A549 (cell line): ENCODE data around the gene RMND5A. TPM values are rescaled to one million over a fixed set of nuclear protein-coding genes. Genes with fewer than 3 reads are reported as not detected.

Experiments used
- ATAC-seq, 2 experiments: fragments of 200-7000 bp in 1 of 2; fragments of >200 bp in 1 of 2; cut with Nextera tagmentation in 1 of 2; cut with Tn5 transposase in 1 of 2; 3 replicates each; pipeline versions ENCODE4 v1.8.0 to v1.9.1; 2018 to 2020; ENCODE audit warnings: mild to moderate bottlenecking in 1 of 2, moderate library complexity in 1 of 2
- CTCF ChIA-PET: fragments of 300-600 bp; sonication (Branson Sonifier 250); formaldehyde crosslinking; extraction: SDS; loops from one replicate; lab custom pipeline; 2021; ENCODE audit warnings: antibody characterized with exemption, inconsistent platforms; lab: Yijun Ruan, JAX
- POLR2A ChIA-PET: fragments of 350-600 bp; formaldehyde crosslinking; extraction: SDS; loops from one replicate; lab custom pipeline; 2021; ENCODE audit warnings: antibody characterized with exemption, inconsistent platforms; lab: Yijun Ruan, JAX
- DNase-seq, 2 experiments: peaks; one replicate each; pipeline versions ENCODE4 v3.0.0 to v3.0.0-alpha.2; 2011 to 2016; ENCODE audit warnings: low read depth in 1 of 2, low spot score in 1 of 2
- FAIRE-seq: peaks from 2 replicates; lab custom pipeline; 2011; peaks lifted over from hg19 to GRCh38; lab: Jason Lieb, UNC
- H3K27ac ChIP-seq, 2 experiments: fragments of >200 bp; sonication (Bioruptor Twin); formaldehyde crosslinking; 3 replicates each; pipeline ENCODE4 v1.5.1; 2016 to 2017
- H3K4me1 ChIP-seq: fragments of >200 bp; sonication (Bioruptor Twin); formaldehyde crosslinking; 3 replicates; pipeline ENCODE4 v1.6.1; 2016
- H3K4me2 ChIP-seq: fragments of >200 bp; sonication (Bioruptor Twin); formaldehyde crosslinking; 3 replicates; pipeline ENCODE4 v1.6.1; 2016
- H3K4me3 ChIP-seq: fragments of >200 bp; sonication (Bioruptor Twin); formaldehyde crosslinking; 3 replicates; pipeline ENCODE4 v1.5.1; 2016
- H3K9me3 ChIP-seq: fragments of >200 bp; sonication (Bioruptor Twin); formaldehyde crosslinking; 3 replicates; pipeline ENCODE4 v1.6.1; 2016
- BCL3 ChIP-seq: fragments of >200 bp; sonication (Bioruptor Twin); formaldehyde crosslinking; IDR thresholded peaks from 3 replicates; pipeline ENCODE4 v1.6.1; 2016
- BHLHE40 ChIP-seq: IDR thresholded peaks from 2 replicates; pipeline ENCODE4 v1.6.1; 2012; ENCODE audit warnings: low read depth, low read length, inconsistent platforms
- CBX2 ChIP-seq: fragments of 200-600 bp; sonication (generic); IDR thresholded peaks from 2 replicates; pipeline ENCODE4 v1.6.1; 2016; ENCODE audit warnings: low read depth, mild to moderate bottlenecking, borderline replicate concordance
- CBX8 ChIP-seq: fragments of 200-600 bp; sonication (generic); IDR thresholded peaks from 2 replicates; pipeline ENCODE4 v1.6.1; 2016
- CEBPB ChIP-seq, 2 experiments: fragments of >200 bp in 1 of 2; sonication (Bioruptor Twin) in 1 of 2; formaldehyde crosslinking in 1 of 2; IDR thresholded peaks; 2 replicates each; pipeline ENCODE4 v1.6.1; 2012 to 2016
- EHF ChIP-seq: fragments of 250-450 bp; sonication (Bioruptor Pico); IDR thresholded peaks from 2 replicates; pipeline ENCODE4 v1.5.0; 2020; ENCODE audit warnings: mild to moderate bottlenecking
- ESRRA ChIP-seq: fragments of 150-350 bp; IDR thresholded peaks from 2 replicates; pipeline ENCODE4 v1.6.1; 2014; ENCODE audit warnings: mild to moderate bottlenecking, low read length, borderline replicate concordance
- FOSB ChIP-seq: fragments of 250-450 bp; sonication (Bioruptor Pico); IDR thresholded peaks from 2 replicates; pipeline ENCODE4 v1.5.0; 2020; ENCODE audit warnings: mild to moderate bottlenecking, moderate library complexity
- FOSL2 ChIP-seq, 2 experiments: fragments of 450-650 bp in 1 of 2; fragments of >200 bp in 1 of 2; sonication (Bioruptor Twin) in 1 of 2; formaldehyde crosslinking; IDR thresholded peaks; 2 replicates each; pipeline versions ENCODE4 v1.5.0 to v1.6.1; 2016 to 2020; ENCODE audit warnings: mild to moderate bottlenecking in 1 of 2, moderate library complexity in 1 of 2
- FOXS1 ChIP-seq: fragments of 250-450 bp; sonication (Bioruptor Pico); IDR thresholded peaks from 2 replicates; pipeline ENCODE4 v1.5.0; 2020; ENCODE audit warnings: mild to moderate bottlenecking, moderate library complexity
- JUNB ChIP-seq: fragments of >200 bp; sonication (Bioruptor Twin); formaldehyde crosslinking; IDR thresholded peaks from 2 replicates; pipeline ENCODE4 v1.6.1; 2016
- KDM5A ChIP-seq: fragments of 200-600 bp; sonication (generic); IDR thresholded peaks from 2 replicates; pipeline ENCODE4 v1.6.1; 2016; ENCODE audit warnings: antibody characterized with exemption, mild to moderate bottlenecking
- NFE2L2 ChIP-seq: fragments of 150-350 bp; conservative IDR thresholded peaks from 2 replicates; pipeline ENCODE4 v1.6.1; 2014; ENCODE audit warnings: low read length
- PHF8 ChIP-seq: fragments of 200-600 bp; sonication (generic); IDR thresholded peaks from 2 replicates; pipeline ENCODE4 v1.6.1; 2016; ENCODE audit warnings: low read depth, mild to moderate bottlenecking, antibody characterized with exemption, moderate library complexity, borderline replicate concordance
- POLR2AphosphoS2 ChIP-seq: conservative IDR thresholded peaks from 2 replicates; pipeline ENCODE4 v1.6.1; 2012; ENCODE audit warnings: low read length, improper control_type of control experiment, inconsistent platforms
- TP53 ChIP-seq: fragments of 250-450 bp; sonication (Bioruptor Pico); IDR thresholded peaks from 2 replicates; pipeline ENCODE4 v1.5.0; 2021; ENCODE audit warnings: mild to moderate bottlenecking, moderate library complexity
- ZC3H11A ChIP-seq: fragments of 450-650 bp; IDR thresholded peaks from 2 replicates; pipeline ENCODE4 v1.6.1; 2014; ENCODE audit warnings: antibody characterized with exemption, mild to moderate bottlenecking
- ZNF302 ChIP-seq: fragments of 250-450 bp; sonication (Bioruptor Pico); IDR thresholded peaks from 2 replicates; pipeline ENCODE4 v1.9.0; 2021; ENCODE audit warnings: inconsistent platforms, mild to moderate bottlenecking, moderate library complexity
- ZSCAN20 ChIP-seq: fragments of 250-450 bp; sonication (Bioruptor Pico); IDR thresholded peaks from 2 replicates; pipeline ENCODE4 v1.8.0; 2022; ENCODE audit warnings: mild to moderate bottlenecking, moderate library complexity
- WGBS: methylation state at CpG from one replicate; pipeline ENCODE4 v1.1.6; 2017; ENCODE audit errors: missing lambda C conversion rate; 5-methylcytosine and 5-hydroxymethylcytosine counted together
- polyA plus RNA-seq, 4 experiments: library from polyadenylated mRNA; depleted of rRNA in 3 of 4; stranded (reverse); fragments of >200 nt; fragmentation: RNase III in 1 of 4; extraction: RNeasy Plus Mini Kit Qiagen cat#74134 plus additional on column Dnase treatment in 1 of 4; gene quantifications; 2 replicates in 3 of 4; 3 replicates in 1 of 4; pipeline ENCODE4 v1.2.3, GENCODE V29; 2011 to 2017
- TF ChIP-seq, protein P1 (sequence below): fragments of 250-450 bp; sonication (Bioruptor Pico); IDR thresholded peaks from 2 replicates; pipeline ENCODE4 v1.5.0; 2020; ENCODE audit warnings: low read depth, mild to moderate bottlenecking, moderate library complexity
- TF ChIP-seq, protein P2 (sequence below): IDR thresholded peaks from 2 replicates; pipeline ENCODE4 v1.6.1; 2012; ENCODE audit warnings: low read depth, borderline replicate concordance
- TF ChIP-seq, protein P3 (sequence below): IDR thresholded peaks from 2 replicates; pipeline ENCODE4 v1.6.1; 2012
- TF ChIP-seq, protein P4 (sequence below): IDR thresholded peaks from 2 replicates; pipeline ENCODE4 v1.6.1; 2012
- TF ChIP-seq, protein P5 (sequence below): fragments of 250-450 bp; sonication (Bioruptor Pico); IDR thresholded peaks from 2 replicates; pipeline ENCODE4 v1.5.0; 2021; ENCODE audit warnings: mild to moderate bottlenecking, moderate library complexity, borderline replicate concordance

The RMND5A gene
- polyA plus RNA-seq, 2 of the 4 experiments (the other 2 are of a cell fraction), result 10.5 to 28.0 TPM

- Histone ChIP-seq H3K27ac (peak overlapping the region; percentile 74 to 82), H3K4me2 (peak overlapping the region; percentile 98), H3K9me3 (peaks cover 17% of the 10 kb centered on the region), H3K4me3 (peak overlapping the region; percentile 35), H3K4me1 (peaks cover 28% of the 10 kb centered on the region)
- WGBS, result 12% methylated on average over 14 of the region's 14 CpGs
- DNase-seq (peak in 1 of 2 experiments; percentile 77), ATAC-seq (peak in 1 of 2 experiments; percentile 72; a peak in 3 of 6 replicates), FAIRE-seq (peak; percentile 70)
- TF ChIP-seq TP53 (CRISPR knock-in tag), result no peak
- TF ChIP-seq ZSCAN20, result no peak
- TF ChIP-seq, protein P1, sequence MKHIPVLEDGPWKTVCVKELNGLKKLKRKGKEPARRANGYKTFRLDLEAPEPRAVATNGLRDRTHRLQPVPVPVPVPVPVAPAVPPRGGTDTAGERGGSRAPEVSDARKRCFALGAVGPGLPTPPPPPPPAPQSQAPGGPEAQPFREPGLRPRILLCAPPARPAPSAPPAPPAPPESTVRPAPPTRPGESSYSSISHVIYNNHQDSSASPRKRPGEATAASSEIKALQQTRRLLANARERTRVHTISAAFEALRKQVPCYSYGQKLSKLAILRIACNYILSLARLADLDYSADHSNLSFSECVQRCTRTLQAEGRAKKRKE (CRISPR knock-in tag), result no peak
- no peak for TF ChIP-seq FOXS1 (CRISPR knock-in tag)
- no peak for TF ChIP-seq CBX2
- TF ChIP-seq, protein P2, sequence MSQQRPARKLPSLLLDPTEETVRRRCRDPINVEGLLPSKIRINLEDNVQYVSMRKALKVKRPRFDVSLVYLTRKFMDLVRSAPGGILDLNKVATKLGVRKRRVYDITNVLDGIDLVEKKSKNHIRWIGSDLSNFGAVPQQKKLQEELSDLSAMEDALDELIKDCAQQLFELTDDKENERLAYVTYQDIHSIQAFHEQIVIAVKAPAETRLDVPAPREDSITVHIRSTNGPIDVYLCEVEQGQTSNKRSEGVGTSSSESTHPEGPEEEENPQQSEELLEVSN, result no peak
- no peak for TF ChIP-seq NFE2L2
- no peak for TF ChIP-seq FOSL2 (IDR thresholded peaks at IDR 0.05)
- peak; percentile 16; the same call in 1 of the 2 replicates for TF ChIP-seq FOSL2 (CRISPR knock-in tag; IDR thresholded peaks at IDR 0.05)
- 0 out of 2 replicates have a peak, but pooled peaks have one; percentile 30 for TF ChIP-seq JUNB
- CTCF ChIA-PET, result interaction anchor here (0.9 to 1.4 kb wide), 4 partner anchors 30 to 377 kb away, joined by 3 to 6 read pairs (median 3); no protein-coding TSS in a partner anchor
- POLR2A ChIA-PET, result interaction anchor here (1.2 to 1.6 kb wide), 2 partner anchors 81 to 263 kb away, joined by 5 to 8 read pairs; partner anchors contain the start of gene KDM3A
These were observed 16.3 kb upstream of the RMND5A start for GRCh38 chr2:86703704-86704361.

DNA sequence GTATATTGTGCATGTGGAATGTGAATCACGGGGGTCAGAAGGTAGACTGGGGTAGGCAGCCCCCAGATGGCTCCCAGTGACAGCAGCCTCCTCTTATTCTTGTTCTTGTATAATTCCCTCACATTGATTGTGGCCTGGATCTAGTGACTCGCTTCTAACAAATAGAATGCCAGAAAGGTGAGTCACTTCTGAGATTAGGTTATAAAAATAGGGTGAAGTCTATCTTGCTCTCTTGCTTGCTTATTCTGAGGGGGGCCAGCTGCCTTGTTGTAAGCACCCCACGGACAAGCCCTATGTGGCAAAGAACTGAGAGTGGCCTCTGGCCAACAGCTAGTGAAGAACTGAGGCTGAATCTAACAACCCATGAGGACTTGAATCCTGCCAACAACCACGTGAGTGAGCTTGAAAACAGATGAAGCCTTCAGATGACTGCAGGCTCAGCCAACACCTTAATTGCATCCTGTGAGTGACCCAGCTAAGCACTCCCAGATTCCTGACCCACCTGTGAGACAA is 15.6 kb upstream of the RMND5A start:
- Histone ChIP-seq H3K4me2 (peak overlapping the region; percentile 98), H3K4me1 (peaks cover 28% of the 10 kb centered on the region), H3K27ac (peak overlapping the region; percentile 74 to 82), H3K4me3 (peak overlapping the region; percentile 35; the same call in 2 of the 3 replicates), H3K9me3 (peaks cover 17% of the 10 kb centered on the region)
- DNase-seq (peak; percentile 69 to 77), FAIRE-seq (no peak), ATAC-seq (peak; percentile 89 to 91)
- 2% methylated on average over 4 of the region's 4 CpGs for WGBS
- CTCF ChIA-PET, result interaction anchor here (0.6 to 0.9 kb wide), 3 partner anchors 111 to 377 kb away, joined by 3 read pairs; no protein-coding TSS in a partner anchor
- TF ChIP-seq ESRRA (no peak), FOSL2 (IDR thresholded peaks at IDR 0.05) (peak; percentile 63), FOSL2 (CRISPR knock-in tag; IDR thresholded peaks at IDR 0.05) (peak; percentile 87), FOXS1 (CRISPR knock-in tag) (no peak), JUNB (peak; percentile 57)
- TF ChIP-seq, protein P3, sequence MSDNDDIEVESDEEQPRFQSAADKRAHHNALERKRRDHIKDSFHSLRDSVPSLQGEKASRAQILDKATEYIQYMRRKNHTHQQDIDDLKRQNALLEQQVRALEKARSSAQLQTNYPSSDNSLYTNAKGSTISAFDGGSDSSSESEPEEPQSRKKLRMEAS, result peak; percentile 43; the same call in 1 of the 2 replicates
- POLR2A ChIA-PET, result interaction anchor here (1.2 to 1.6 kb wide), 2 partner anchors 82 to 264 kb away, joined by 5 to 8 read pairs; partner anchors contain the start of gene KDM3A

- Histone ChIP-seq H3K27ac (no peak overlapping the region), H3K9me3 (peaks cover 17% of the 10 kb centered on the region), H3K4me2 (no peak overlapping the region), H3K4me3 (no peak overlapping the region), H3K4me1 (peaks cover 28% of the 10 kb centered on the region)
- TF ChIP-seq ZC3H11A (no peak), NFE2L2 (no peak), ZNF302 (CRISPR knock-in tag) (no peak), BHLHE40 (no peak), CBX8 (no peak), PHF8 (no peak), FOSL2 (IDR thresholded peaks at IDR 0.05) (no peak), FOSL2 (CRISPR knock-in tag; IDR thresholded peaks at IDR 0.05) (no peak), BCL3 (no peak), FOSB (CRISPR knock-in tag) (no peak), KDM5A (no peak), CBX2 (no peak), CEBPB (IDR thresholded peaks at IDR 0.05) (no peak), EHF (no peak), POLR2AphosphoS2 (no peak)
- TF ChIP-seq, protein P4, sequence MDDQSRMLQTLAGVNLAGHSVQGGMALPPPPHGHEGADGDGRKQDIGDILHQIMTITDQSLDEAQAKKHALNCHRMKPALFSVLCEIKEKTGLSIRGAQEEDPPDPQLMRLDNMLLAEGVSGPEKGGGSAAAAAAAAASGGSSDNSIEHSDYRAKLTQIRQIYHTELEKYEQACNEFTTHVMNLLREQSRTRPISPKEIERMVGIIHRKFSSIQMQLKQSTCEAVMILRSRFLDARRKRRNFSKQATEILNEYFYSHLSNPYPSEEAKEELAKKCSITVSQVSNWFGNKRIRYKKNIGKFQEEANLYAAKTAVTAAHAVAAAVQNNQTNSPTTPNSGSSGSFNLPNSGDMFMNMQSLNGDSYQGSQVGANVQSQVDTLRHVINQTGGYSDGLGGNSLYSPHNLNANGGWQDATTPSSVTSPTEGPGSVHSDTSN, result no peak
- TF ChIP-seq, protein P5, sequence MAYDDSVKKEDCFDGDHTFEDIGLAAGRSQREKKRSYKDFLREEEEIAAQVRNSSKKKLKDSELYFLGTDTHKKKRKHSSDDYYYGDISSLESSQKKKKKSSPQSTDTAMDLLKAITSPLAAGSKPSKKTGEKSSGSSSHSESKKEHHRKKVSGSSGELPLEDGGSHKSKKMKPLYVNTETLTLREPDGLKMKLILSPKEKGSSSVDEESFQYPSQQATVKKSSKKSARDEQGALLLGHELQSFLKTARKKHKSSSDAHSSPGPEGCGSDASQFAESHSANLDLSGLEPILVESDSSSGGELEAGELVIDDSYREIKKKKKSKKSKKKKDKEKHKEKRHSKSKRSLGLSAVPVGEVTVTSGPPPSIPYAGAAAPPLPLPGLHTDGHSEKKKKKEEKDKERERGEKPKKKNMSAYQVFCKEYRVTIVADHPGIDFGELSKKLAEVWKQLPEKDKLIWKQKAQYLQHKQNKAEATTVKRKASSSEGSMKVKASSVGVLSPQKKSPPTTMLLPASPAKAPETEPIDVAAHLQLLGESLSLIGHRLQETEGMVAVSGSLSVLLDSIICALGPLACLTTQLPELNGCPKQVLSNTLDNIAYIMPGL (CRISPR knock-in tag), result no peak
- TF ChIP-seq, protein P3, result no peak
- ATAC-seq (no peak), DNase-seq (no peak), FAIRE-seq (no peak)
- POLR2A ChIA-PET, result no interaction called here
- 83% methylated on average over 6 of the region's 6 CpGs for WGBS
- CTCF ChIA-PET, result no interaction called here
These were observed 13.9 kb upstream of the RMND5A start for GRCh38 chr2:86706220-86706619.
